ENCODE measurements around the gene ANKRD34A.

- TF ChIP-seq EZH2 (IDR thresholded peaks at IDR 0.05) (no peak), POLR2AphosphoS5 (IDR thresholded peaks at IDR 0.05; ENCODE audit: borderline replicate concordance, low read depth, low read length) (no peak), FOXP2 (optimal IDR thresholded peaks at IDR 0.05; ENCODE audit: control extremely low read depth, extremely low read length, insufficient read depth) (no peak)
These were observed 28.7 kb downstream of the ANKRD34A start for GRCh38 chr1:145935708-145936107.

All from SK-N-MC (cell line).